ENCODE measurements around the gene CARD10. TPM values are rescaled to one million over a fixed set of nuclear protein-coding genes. Genes with fewer than 3 reads are reported as not detected.

The CARD10 gene
- total and polyA plus RNA-seq, 2 of the 13 experiments (the other 11 are each of a cell fraction or from before 2014, with no cell fraction given) = 35.2 to 55.8 TPM

GRCh38 chr22:37559901-37560607 lies 40.8 kb upstream of the CARD10 start, which contains the start of gene CDC42EP1 (continued):
- TF ChIP-seq ZFY (CRISPR knock-in tag; IDR thresholded peaks at IDR 0.05) (peak; percentile 95), SSRP1 (CRISPR knock-in tag; IDR thresholded peaks at IDR 0.05) (0 out of 2 replicates have a peak, but pooled peaks have one; percentile 86), ZNF788 (CRISPR knock-in tag; IDR thresholded peaks at IDR 0.05; ENCODE audit: borderline replicate concordance) (peak; percentile 73; the same call in 1 of the 2 replicates), BRF2 (CRISPR knock-in tag; IDR thresholded peaks at IDR 0.05) (no peak), ZNF737 (CRISPR knock-in tag; IDR thresholded peaks at IDR 0.05; ENCODE audit: borderline replicate concordance) (no peak), SP2 (CRISPR knock-in tag; IDR thresholded peaks at IDR 0.05) (0 out of 2 replicates have a peak, but pooled peaks have one; percentile 25), ZSCAN22 (CRISPR knock-in tag; IDR thresholded peaks at IDR 0.05) (no peak), MIER3 (CRISPR knock-in tag; IDR thresholded peaks at IDR 0.05; ENCODE audit: borderline replicate concordance) (no peak), HNRNPH1 (optimal IDR thresholded peaks at IDR 0.05; ENCODE audit: low read depth, low read length) (no peak), HNRNPUL1 (IDR thresholded peaks at IDR 0.05; ENCODE audit: low read depth, low read length) (no peak), ZNF891 (CRISPR knock-in tag; IDR thresholded peaks at IDR 0.05) (peak; percentile 33; the same call in 1 of the 2 replicates), ZKSCAN1 (IDR thresholded peaks at IDR 0.05; ENCODE audit: low read length) (no peak), SRSF1 (optimal IDR thresholded peaks at IDR 0.05; ENCODE audit: low read depth, low read length) (peak; percentile 93), GPN1 (CRISPR knock-in tag; IDR thresholded peaks at IDR 0.05; ENCODE audit: borderline replicate concordance) (no peak), CBFB (CRISPR knock-in tag; IDR thresholded peaks at IDR 0.05) (0 out of 2 replicates have a peak, but pooled peaks have one; percentile 19), POGZ (CRISPR knock-in tag; IDR thresholded peaks at IDR 0.05) (peak; percentile 59), POLR2G (IDR thresholded peaks at IDR 0.05; ENCODE audit: low read depth, low read length) (peak; percentile 65), TBX2 (CRISPR knock-in tag; IDR thresholded peaks at IDR 0.05; ENCODE audit: borderline replicate concordance) (peak; percentile 72; the same call in 1 of the 2 replicates), NFATC3 (CRISPR knock-in tag; IDR thresholded peaks at IDR 0.05) (no peak), ZNF720 (CRISPR knock-in tag; IDR thresholded peaks at IDR 0.05) (no peak), REPIN1 (CRISPR knock-in tag; IDR thresholded peaks at IDR 0.05; ENCODE audit: borderline replicate concordance, low read depth) (peak; percentile 44; the same call in 1 of the 2 replicates), MEF2D (CRISPR knock-in tag; IDR thresholded peaks at IDR 0.05) (0 out of 2 replicates have a peak, but pooled peaks have one; percentile 34), ARHGAP35 (CRISPR knock-in tag; IDR thresholded peaks at IDR 0.05; ENCODE audit: borderline replicate concordance) (peak; percentile 78; the same call in 1 of the 2 replicates)
- TF ChIP-seq, protein P1, sequence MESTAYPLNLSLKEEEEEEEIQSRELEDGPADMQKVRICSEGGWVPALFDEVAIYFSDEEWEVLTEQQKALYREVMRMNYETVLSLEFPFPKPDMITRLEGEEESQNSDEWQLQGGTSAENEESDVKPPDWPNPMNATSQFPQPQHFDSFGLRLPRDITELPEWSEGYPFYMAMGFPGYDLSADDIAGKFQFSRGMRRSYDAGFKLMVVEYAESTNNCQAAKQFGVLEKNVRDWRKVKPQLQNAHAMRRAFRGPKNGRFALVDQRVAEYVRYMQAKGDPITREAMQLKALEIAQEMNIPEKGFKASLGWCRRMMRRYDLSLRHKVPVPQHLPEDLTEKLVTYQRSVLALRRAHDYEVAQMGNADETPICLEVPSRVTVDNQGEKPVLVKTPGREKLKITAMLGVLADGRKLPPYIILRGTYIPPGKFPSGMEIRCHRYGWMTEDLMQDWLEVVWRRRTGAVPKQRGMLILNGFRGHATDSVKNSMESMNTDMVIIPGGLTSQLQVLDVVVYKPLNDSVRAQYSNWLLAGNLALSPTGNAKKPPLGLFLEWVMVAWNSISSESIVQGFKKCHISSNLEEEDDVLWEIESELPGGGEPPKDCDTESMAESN (CRISPR knock-in tag; conservative IDR thresholded peaks at IDR 0.05) = peak; percentile 61; the same call in 1 of the 2 replicates
- TF ChIP-seq, protein P2, sequence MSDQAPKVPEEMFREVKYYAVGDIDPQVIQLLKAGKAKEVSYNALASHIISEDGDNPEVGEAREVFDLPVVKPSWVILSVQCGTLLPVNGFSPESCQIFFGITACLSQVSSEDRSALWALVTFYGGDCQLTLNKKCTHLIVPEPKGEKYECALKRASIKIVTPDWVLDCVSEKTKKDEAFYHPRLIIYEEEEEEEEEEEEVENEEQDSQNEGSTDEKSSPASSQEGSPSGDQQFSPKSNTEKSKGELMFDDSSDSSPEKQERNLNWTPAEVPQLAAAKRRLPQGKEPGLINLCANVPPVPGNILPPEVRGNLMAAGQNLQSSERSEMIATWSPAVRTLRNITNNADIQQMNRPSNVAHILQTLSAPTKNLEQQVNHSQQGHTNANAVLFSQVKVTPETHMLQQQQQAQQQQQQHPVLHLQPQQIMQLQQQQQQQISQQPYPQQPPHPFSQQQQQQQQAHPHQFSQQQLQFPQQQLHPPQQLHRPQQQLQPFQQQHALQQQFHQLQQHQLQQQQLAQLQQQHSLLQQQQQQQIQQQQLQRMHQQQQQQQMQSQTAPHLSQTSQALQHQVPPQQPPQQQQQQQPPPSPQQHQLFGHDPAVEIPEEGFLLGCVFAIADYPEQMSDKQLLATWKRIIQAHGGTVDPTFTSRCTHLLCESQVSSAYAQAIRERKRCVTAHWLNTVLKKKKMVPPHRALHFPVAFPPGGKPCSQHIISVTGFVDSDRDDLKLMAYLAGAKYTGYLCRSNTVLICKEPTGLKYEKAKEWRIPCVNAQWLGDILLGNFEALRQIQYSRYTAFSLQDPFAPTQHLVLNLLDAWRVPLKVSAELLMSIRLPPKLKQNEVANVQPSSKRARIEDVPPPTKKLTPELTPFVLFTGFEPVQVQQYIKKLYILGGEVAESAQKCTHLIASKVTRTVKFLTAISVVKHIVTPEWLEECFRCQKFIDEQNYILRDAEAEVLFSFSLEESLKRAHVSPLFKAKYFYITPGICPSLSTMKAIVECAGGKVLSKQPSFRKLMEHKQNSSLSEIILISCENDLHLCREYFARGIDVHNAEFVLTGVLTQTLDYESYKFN (CRISPR knock-in tag; conservative IDR thresholded peaks at IDR 0.05) = 0 out of 2 replicates have a peak, but pooled peaks have one; percentile 32

All from HepG2 (cell line).